Caco-2 (cell line): Measurements from ENCODE around the gene SLC7A1. TPM values are rescaled to one million over a fixed set of nuclear protein-coding genes. Genes with fewer than 3 reads are reported as not detected.

Experiments
- BruUV-seq: library from RNA; stranded (reverse); fragments of 400-500 nt; replicated peaks from 2 replicates; lab custom pipeline; 2021; lab: Mats Ljungman, UMichigan
- CTCF ChIA-PET: fragments of 300-600 bp; sonication (Branson Sonifier 250); formaldehyde crosslinking; loops from one replicate; lab custom pipeline; 2022; ENCODE audit warnings: antibody characterized with exemption; lab: Charles Lee
- POLR2A ChIA-PET: fragments of 300-600 bp; sonication (Branson Sonifier 250); formaldehyde crosslinking; loops from one replicate; lab custom pipeline; 2022; ENCODE audit warnings: antibody characterized with exemption; lab: Charles Lee
- DNase-seq, 2 experiments: peaks; one replicate each; pipeline versions ENCODE4 v3.0.0 to v3.0.0-alpha.2; 2020 to 2022
- H3K27me3 ChIP-seq: replicated peaks from 2 replicates; pipeline ENCODE4 v1.6.0; 2011; ENCODE audit warnings: low read length; ENCODE audit not compliant: control insufficient read depth, insufficient read depth
- H3K36me3 ChIP-seq: 2 replicates; pipeline ENCODE4 v1.5.1; 2011; ENCODE audit warnings: low read length; ENCODE audit not compliant: control insufficient read depth, insufficient read depth
- H3K4me1 ChIP-seq: fragments of 250-450 bp; sonication (Bioruptor Pico); 2 replicates; pipeline ENCODE4 v1.5.1; 2020; ENCODE audit warnings: mild to moderate bottlenecking
- H3K4me3 ChIP-seq: 2 replicates; pipeline ENCODE4 v1.5.1; 2011; ENCODE audit warnings: low read depth, mild to moderate bottlenecking, control low read depth, low read length
- H3K9me3 ChIP-seq: fragments of 250-450 bp; sonication (Bioruptor Pico); 2 replicates; pipeline ENCODE4 v1.5.1; 2020; ENCODE audit warnings: mild to moderate bottlenecking, moderate library complexity
- H3K27ac Mint-ChIP-seq: one replicate; pipeline ENCODE4 v1.8.0; 2022; ENCODE audit warnings: mixed read lengths; ENCODE audit not compliant: unreplicated experiment
- H3K27me3 Mint-ChIP-seq: one replicate; pipeline ENCODE4 v1.8.0; 2022; ENCODE audit warnings: mixed read lengths; ENCODE audit not compliant: insufficient read depth, unreplicated experiment
- H3K36me3 Mint-ChIP-seq: one replicate; pipeline ENCODE4 v1.8.0; 2022; ENCODE audit warnings: mild to moderate bottlenecking, mixed read lengths; ENCODE audit not compliant: insufficient read depth, unreplicated experiment
- H3K4me1 Mint-ChIP-seq: one replicate; pipeline ENCODE4 v1.8.0; 2022; ENCODE audit warnings: low read depth, mixed read lengths; ENCODE audit not compliant: unreplicated experiment
- H3K4me3 Mint-ChIP-seq: one replicate; pipeline ENCODE4 v1.8.0; 2022; ENCODE audit warnings: mild to moderate bottlenecking, moderate library complexity, mixed read lengths; ENCODE audit not compliant: unreplicated experiment
- H3K9me3 Mint-ChIP-seq: one replicate; pipeline ENCODE4 v1.8.0; 2022; ENCODE audit warnings: mixed read lengths; ENCODE audit not compliant: unreplicated experiment
- intact Hi-C: fragments of 100-400 bp; cut with micrococcal nuclease; formaldehyde crosslinking; loops from one replicate; pipeline ENCODE4 v1.10.0; 2022; ENCODE audit not compliant: unreplicated experiment
- total RNA-seq: library from RNA; stranded (reverse); gene quantifications from 2 replicates; pipeline ENCODE4 v1.2.3, GENCODE V29; 2022
- TF ChIP-seq, protein P1 (sequence below), 2 experiments: fragments of 200-600 bp in 1 of 2; IDR thresholded peaks; 1 replicate in 1 of 2; 2 replicates in 1 of 2; pipeline versions ENCODE4 v1.5.1 to v1.8.0; 2011 to 2022; ENCODE audit warnings: antibody characterized with exemption in 1 of 2, control low read depth in 1 of 2, inconsistent platforms in 1 of 2, low read depth in 1 of 2, low read length in 1 of 2, mild to moderate bottlenecking in 1 of 2, moderate library complexity in 1 of 2; ENCODE audit not compliant: insufficient read depth in 1 of 2, severe bottlenecking in 1 of 2, unreplicated experiment in 1 of 2

SLC7A1 gene
- total RNA-seq, 1 experiment from 2014 or later, result 180 TPM

DNA sequence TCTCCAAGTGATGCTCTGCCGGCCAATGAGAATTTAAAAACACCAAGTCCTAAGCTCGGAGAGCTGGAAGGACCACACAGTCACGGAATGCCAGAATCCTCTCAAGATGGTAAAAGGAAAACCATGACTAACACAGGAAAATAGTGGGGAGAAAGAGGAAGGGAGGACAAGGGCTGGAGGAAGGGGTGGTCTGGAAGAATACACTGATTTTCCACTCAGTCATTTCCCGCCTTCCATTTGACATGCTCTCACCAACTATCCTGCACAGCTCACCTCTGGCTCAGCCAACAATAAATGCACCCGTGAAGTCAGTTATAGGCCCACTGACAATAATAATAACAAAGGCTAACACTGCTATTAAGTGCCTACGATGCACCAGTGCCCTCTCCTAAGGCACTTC is 31.5 kb downstream of the SLC7A1 start:
- Histone ChIP-seq H3K36me3 (no peaks in the 10 kb centered on the region), H3K9me3 (no peaks in the 10 kb centered on the region), H3K27me3 (no peaks in the 10 kb centered on the region), H3K4me1 (no peaks in the 10 kb centered on the region), H3K4me3 (no peak overlapping the region)
- DNase-seq, result no peak
- no peaks in the 10 kb centered on the region for H3K27me3 Mint-ChIP-seq
- no peaks in the 10 kb centered on the region for H3K9me3 Mint-ChIP-seq
- CTCF ChIA-PET, result no interaction called here
- no TSS peak for BruUV-seq
- no peak overlapping the region for H3K4me3 Mint-ChIP-seq
- TF ChIP-seq, protein P1, sequence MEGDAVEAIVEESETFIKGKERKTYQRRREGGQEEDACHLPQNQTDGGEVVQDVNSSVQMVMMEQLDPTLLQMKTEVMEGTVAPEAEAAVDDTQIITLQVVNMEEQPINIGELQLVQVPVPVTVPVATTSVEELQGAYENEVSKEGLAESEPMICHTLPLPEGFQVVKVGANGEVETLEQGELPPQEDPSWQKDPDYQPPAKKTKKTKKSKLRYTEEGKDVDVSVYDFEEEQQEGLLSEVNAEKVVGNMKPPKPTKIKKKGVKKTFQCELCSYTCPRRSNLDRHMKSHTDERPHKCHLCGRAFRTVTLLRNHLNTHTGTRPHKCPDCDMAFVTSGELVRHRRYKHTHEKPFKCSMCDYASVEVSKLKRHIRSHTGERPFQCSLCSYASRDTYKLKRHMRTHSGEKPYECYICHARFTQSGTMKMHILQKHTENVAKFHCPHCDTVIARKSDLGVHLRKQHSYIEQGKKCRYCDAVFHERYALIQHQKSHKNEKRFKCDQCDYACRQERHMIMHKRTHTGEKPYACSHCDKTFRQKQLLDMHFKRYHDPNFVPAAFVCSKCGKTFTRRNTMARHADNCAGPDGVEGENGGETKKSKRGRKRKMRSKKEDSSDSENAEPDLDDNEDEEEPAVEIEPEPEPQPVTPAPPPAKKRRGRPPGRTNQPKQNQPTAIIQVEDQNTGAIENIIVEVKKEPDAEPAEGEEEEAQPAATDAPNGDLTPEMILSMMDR (IDR thresholded peaks at IDR 0.05; ENCODE audit: insufficient read depth in 1 of 2, low read depth in 1 of 2, low read length in 1 of 2, severe bottlenecking in 1 of 2, unreplicated experiment in 1 of 2), result no peak
- H3K36me3 Mint-ChIP-seq, result peaks cover 40% of the 10 kb centered on the region
- POLR2A ChIA-PET, result no interaction called here
- intact Hi-C loops, result no loop called here
- H3K4me1 Mint-ChIP-seq, result peaks cover 10% of the 10 kb centered on the region
- no peak overlapping the region for H3K27ac Mint-ChIP-seq

DNA sequence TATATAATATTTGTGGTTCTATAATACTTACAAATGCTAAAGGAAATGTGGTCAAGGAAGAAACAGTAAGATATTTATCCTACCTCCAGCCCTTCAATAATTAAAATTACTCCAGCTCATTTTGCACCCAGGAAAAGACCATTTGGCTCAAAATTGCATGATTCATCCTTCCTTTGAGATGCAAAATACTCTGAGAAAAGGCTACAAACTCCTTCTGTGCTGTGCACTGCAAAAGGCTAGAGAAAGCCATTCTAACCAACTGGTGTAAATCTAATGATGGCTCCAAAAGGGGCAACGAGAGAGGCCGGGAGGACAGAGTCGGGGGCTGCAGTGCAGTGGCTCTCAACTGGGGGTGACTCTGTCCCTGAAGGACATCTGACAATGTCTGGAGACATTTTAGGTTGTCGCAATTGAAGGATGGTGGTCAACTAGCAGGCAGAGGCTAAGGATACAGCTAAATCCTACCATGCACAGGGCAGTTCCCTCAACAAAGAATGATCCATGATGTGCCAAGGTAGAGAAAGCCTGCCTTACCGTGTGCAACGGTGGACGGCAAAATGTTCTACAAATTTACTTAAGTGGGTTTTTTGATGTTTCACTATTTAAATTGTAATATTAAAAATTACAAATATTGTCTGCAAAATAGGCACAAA is 32.6 kb downstream of the SLC7A1 start:
- Mint-ChIP-seq H3K36me3 (peaks cover 37% of the 10 kb centered on the region), H3K9me3 (no peaks in the 10 kb centered on the region), H3K27me3 (no peaks in the 10 kb centered on the region), H3K4me1 (peaks cover 10% of the 10 kb centered on the region), H3K4me3 (no peak overlapping the region), H3K27ac (no peak overlapping the region)
- Histone ChIP-seq H3K9me3 (no peaks in the 10 kb centered on the region), H3K27me3 (no peaks in the 10 kb centered on the region), H3K4me1 (no peaks in the 10 kb centered on the region), H3K4me3 (no peak overlapping the region), H3K36me3 (no peaks in the 10 kb centered on the region)
- TF ChIP-seq, protein P1 (IDR thresholded peaks at IDR 0.05; ENCODE audit: insufficient read depth in 1 of 2, low read depth in 1 of 2, low read length in 1 of 2, severe bottlenecking in 1 of 2, unreplicated experiment in 1 of 2), result no peak
- intact Hi-C loops, result no loop called here
- no TSS peak for BruUV-seq
- DNase-seq, result no peak
- ChIA-PET CTCF (no interaction called here), POLR2A (no interaction called here)

DNA sequence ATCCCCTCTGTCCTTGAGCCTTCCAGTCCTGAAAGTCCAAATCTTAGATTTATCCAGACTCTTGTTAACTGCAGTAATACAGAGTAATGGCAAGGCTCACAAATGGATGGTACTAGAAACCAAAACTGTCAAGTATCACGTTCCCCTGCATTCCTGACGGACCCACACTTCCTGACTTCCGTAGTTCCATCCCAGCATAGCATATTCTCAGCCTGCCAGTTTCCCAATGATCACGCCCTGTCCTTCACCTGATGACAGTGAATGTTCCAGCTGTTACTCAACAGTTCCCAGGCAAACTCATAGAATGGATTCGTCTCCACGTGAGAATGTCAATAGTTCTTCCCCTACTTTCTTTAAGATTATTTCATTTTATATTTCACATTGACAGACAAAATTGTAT is 33.6 kb downstream of the SLC7A1 start:
- Mint-ChIP-seq H3K4me1 (peaks cover 10% of the 10 kb centered on the region), H3K36me3 (peaks cover 27% of the 10 kb centered on the region), H3K27me3 (no peaks in the 10 kb centered on the region), H3K9me3 (no peaks in the 10 kb centered on the region), H3K27ac (no peak overlapping the region), H3K4me3 (no peak overlapping the region)
- BruUV-seq, result no TSS peak
- Histone ChIP-seq H3K9me3 (no peaks in the 10 kb centered on the region), H3K36me3 (no peaks in the 10 kb centered on the region), H3K4me1 (no peaks in the 10 kb centered on the region), H3K4me3 (no peak overlapping the region), H3K27me3 (no peaks in the 10 kb centered on the region)
- POLR2A ChIA-PET, result no interaction called here
- intact Hi-C loops, result no loop called here
- TF ChIP-seq, protein P1 (IDR thresholded peaks at IDR 0.05; ENCODE audit: insufficient read depth in 1 of 2, low read depth in 1 of 2, low read length in 1 of 2, severe bottlenecking in 1 of 2, unreplicated experiment in 1 of 2), result no peak
- CTCF ChIA-PET, result no interaction called here
- no peak for DNase-seq
